ENCODE measurements around the gene CTDSPL.

- no peak for TF ChIP-seq EZH2 (IDR thresholded peaks at IDR 0.05; ENCODE audit: low read length, unreplicated experiment)
- TF ChIP-seq, protein P1, sequence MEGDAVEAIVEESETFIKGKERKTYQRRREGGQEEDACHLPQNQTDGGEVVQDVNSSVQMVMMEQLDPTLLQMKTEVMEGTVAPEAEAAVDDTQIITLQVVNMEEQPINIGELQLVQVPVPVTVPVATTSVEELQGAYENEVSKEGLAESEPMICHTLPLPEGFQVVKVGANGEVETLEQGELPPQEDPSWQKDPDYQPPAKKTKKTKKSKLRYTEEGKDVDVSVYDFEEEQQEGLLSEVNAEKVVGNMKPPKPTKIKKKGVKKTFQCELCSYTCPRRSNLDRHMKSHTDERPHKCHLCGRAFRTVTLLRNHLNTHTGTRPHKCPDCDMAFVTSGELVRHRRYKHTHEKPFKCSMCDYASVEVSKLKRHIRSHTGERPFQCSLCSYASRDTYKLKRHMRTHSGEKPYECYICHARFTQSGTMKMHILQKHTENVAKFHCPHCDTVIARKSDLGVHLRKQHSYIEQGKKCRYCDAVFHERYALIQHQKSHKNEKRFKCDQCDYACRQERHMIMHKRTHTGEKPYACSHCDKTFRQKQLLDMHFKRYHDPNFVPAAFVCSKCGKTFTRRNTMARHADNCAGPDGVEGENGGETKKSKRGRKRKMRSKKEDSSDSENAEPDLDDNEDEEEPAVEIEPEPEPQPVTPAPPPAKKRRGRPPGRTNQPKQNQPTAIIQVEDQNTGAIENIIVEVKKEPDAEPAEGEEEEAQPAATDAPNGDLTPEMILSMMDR (conservative IDR thresholded peaks at IDR 0.05; ENCODE audit: low read depth, low read length) = no peak
- no peak for TF ChIP-seq EZH2phosphoT487 (IDR thresholded peaks at IDR 0.05; ENCODE audit: borderline replicate concordance, low read length)
Observed at GRCh38 chr3:38030126-38031021, 168.7 kb downstream of the CTDSPL start.
